ENCODE results near the gene SLC25A14. TPM values are rescaled to one million over a fixed set of nuclear protein-coding genes. Genes with fewer than 3 reads are reported as not detected.

SLC25A14 gene
- total and polyA plus RNA-seq, 9 donors, result 6.8 to 16.3 (median 12.1) TPM

DNA sequence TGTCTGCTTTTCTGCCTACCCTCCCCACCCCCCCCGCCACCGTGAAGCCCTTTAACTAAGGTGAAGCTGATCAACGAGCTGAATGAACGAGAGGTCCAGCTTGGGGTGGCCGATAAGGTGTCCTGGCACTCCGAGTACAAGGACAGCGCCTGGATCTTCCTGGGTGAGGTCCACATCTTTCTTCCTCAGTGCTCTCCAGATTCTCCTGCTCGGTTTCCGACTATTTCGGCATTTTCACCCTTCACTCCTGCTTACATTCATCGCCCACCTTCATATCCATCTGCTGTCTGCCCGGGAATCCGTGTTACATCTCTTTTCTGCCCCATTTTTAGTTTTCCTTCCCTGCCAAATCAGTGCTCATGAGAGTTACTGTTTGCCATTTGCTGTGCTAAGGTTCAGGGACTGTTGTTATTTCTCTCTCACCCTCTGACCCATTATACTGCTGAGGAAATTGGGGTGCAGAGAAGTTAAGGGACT lies 62.5 kb downstream of the SLC25A14 start:
- no peak for DNase-seq
- 27 to 34% (median 30%) methylated on average over 13 of the region's 13 CpGs for WGBS, 3 donors
- Histone ChIP-seq H3K27ac (peak overlapping the region in 1 of 2 donors; percentile 62), H3K4me3 (peak overlapping the region; percentile 63), H3K36me3 (no peaks in the 10 kb centered on the region), H3K27me3 (no peaks in the 10 kb centered on the region), H3K9me3 (no peaks in the 10 kb centered on the region), H3K4me1 (ENCODE audit: insufficient read depth) (peaks cover 2% of the 10 kb centered on the region)
- intact Hi-C loops (cut with DNase I), result no loop called here
- no peak for TF ChIP-seq EP300 (IDR thresholded peaks at IDR 0.05)
- TF ChIP-seq, protein P1, sequence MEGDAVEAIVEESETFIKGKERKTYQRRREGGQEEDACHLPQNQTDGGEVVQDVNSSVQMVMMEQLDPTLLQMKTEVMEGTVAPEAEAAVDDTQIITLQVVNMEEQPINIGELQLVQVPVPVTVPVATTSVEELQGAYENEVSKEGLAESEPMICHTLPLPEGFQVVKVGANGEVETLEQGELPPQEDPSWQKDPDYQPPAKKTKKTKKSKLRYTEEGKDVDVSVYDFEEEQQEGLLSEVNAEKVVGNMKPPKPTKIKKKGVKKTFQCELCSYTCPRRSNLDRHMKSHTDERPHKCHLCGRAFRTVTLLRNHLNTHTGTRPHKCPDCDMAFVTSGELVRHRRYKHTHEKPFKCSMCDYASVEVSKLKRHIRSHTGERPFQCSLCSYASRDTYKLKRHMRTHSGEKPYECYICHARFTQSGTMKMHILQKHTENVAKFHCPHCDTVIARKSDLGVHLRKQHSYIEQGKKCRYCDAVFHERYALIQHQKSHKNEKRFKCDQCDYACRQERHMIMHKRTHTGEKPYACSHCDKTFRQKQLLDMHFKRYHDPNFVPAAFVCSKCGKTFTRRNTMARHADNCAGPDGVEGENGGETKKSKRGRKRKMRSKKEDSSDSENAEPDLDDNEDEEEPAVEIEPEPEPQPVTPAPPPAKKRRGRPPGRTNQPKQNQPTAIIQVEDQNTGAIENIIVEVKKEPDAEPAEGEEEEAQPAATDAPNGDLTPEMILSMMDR (IDR thresholded peaks at IDR 0.05), result no peak
- TF ChIP-seq POLR2A (IDR thresholded peaks at IDR 0.05), result no peak

DNA sequence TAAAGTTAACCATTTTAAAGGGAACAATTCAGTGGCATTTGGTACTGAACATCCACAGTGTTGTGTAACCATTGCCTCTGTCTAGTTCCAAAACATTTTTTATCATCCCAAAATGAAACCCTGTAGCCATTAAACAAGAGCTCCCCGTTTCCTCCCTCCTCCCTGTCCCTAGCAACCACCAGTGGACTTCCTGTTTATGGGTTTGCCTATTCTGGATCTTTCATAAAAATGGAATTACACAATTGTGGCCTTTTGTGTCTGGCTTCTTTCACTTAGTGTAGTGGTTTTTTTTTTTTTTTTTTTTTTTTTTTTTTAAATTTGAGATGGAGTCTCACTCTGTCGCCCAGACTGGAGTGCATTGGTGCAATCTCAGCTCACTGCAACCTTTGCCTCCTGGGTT lies 73.7 kb downstream of the SLC25A14 start:
- intact Hi-C loops (cut with DNase I), result no loop called here
- H3K27ac ChIP-seq, result no peak overlapping the region

DNA sequence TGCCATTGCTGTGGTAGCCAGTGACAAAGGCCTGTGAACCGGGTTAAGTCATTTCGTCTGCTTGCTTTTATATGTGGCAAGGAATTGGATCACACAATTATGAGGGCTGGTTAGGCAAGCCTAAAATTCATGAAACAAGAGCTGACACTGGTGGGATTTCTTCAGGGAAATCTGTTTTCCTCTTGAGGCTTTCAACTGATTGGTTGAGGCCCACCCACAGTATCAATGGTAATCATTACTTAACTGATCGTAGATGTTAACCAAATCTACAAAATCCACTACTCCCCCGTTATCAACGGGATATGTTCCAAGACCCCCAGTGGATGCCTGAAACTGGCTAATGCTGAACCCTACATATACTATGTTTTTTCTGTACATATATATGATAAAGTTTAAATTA lies 75.1 kb downstream of the SLC25A14 start:
- H3K27me3 ChIP-seq, result no peaks in the 10 kb centered on the region
- no peaks in the 10 kb centered on the region for H3K36me3 ChIP-seq
- 87 to 94% (median 89%) methylated on average over 5 of the region's 5 CpGs for WGBS, 3 donors
- DNase-seq, result no peak
- TF ChIP-seq POLR2A (IDR thresholded peaks at IDR 0.05) (no peak), EP300 (IDR thresholded peaks at IDR 0.05) (no peak)
- TF ChIP-seq, protein P1 (IDR thresholded peaks at IDR 0.05), result no peak
- H3K4me1 ChIP-seq (ENCODE audit: insufficient read depth), result no peaks in the 10 kb centered on the region
- no peaks in the 10 kb centered on the region for H3K9me3 ChIP-seq
- intact Hi-C loops (cut with DNase I), result no loop called here
- no peak overlapping the region for H3K27ac ChIP-seq
- H3K4me3 ChIP-seq, result no peak overlapping the region

More for the DNA sequence above, 73.7 kb downstream of the SLC25A14 start:
- DNase-seq, result peak in 1 of 5 donors; percentile 20
- no peaks in the 10 kb centered on the region for H3K9me3 ChIP-seq
- no peak overlapping the region for H3K4me3 ChIP-seq
- no peaks in the 10 kb centered on the region for H3K27me3 ChIP-seq
- H3K36me3 ChIP-seq, result no peaks in the 10 kb centered on the region
- H3K4me1 ChIP-seq (ENCODE audit: insufficient read depth), result no peaks in the 10 kb centered on the region
- WGBS, 3 donors, result 56 to 63% (median 62%) methylated on average over 2 of the region's 2 CpGs
- TF ChIP-seq EP300 (IDR thresholded peaks at IDR 0.05) (no peak), POLR2A (IDR thresholded peaks at IDR 0.05) (no peak)
- TF ChIP-seq, protein P1 (IDR thresholded peaks at IDR 0.05), result no peak

DNA sequence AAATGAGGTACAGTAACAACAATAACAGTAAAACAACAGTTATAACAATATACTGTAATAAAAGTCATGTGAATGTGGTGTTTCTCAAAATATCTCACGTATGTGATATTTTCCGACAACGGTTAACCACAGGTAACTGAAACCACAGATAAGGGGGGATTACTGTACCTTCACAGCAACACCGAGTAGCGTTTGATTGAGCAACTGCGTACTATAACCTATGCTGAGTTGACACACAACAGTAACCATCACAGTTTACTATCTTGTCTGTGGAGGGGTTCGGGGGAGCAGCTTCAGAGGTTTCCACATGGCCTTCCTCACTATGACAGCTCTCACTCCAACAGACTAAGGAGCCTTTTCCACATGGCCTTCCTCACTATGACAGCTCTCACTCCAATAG lies 75.5 kb downstream of the SLC25A14 start:
- DNase-seq, result no peak
- TF ChIP-seq, protein P1 (IDR thresholded peaks at IDR 0.05), result no peak
- no peak for TF ChIP-seq EP300 (IDR thresholded peaks at IDR 0.05)
- TF ChIP-seq POLR2A (IDR thresholded peaks at IDR 0.05), result no peak
- no peaks in the 10 kb centered on the region for H3K4me1 ChIP-seq (ENCODE audit: insufficient read depth)
- H3K36me3 ChIP-seq, result no peaks in the 10 kb centered on the region
- H3K27ac ChIP-seq, result no peak overlapping the region
- no peaks in the 10 kb centered on the region for H3K27me3 ChIP-seq
- no peak overlapping the region for H3K4me3 ChIP-seq
- WGBS, 3 donors, result 87 to 91% (median 89%) methylated on average over 7 of the region's 7 CpGs
- intact Hi-C loops (cut with DNase I), result no loop called here
- no peaks in the 10 kb centered on the region for H3K9me3 ChIP-seq

Data from ovary (tissue), 9 donors.